Nephron (organoid): ENCODE measurements around the gene ANKRD9.
"Not testable (repeated sequence)": the region's sequence is repeated elsewhere in the genome, so short reads cannot be mapped to it uniquely, and the experiment has no call there.

Source experiments
- H3K27ac Mint-ChIP-seq, 3 experiments: 2 replicates each; pipeline ENCODE4 v1.8.0; 2020; ENCODE audit warnings: mixed read lengths in 3 of 3, mild to moderate bottlenecking in 2 of 3, moderate library complexity in 1 of 3
- H3K27me3 Mint-ChIP-seq: 2 replicates; pipeline ENCODE4 v1.8.0; 2021; ENCODE audit warnings: low read depth, mild to moderate bottlenecking, moderate library complexity, mixed read lengths
- H3K36me3 Mint-ChIP-seq: 2 replicates; pipeline ENCODE4 v1.8.0; 2020; ENCODE audit warnings: low read depth, mixed read lengths
- H3K4me1 Mint-ChIP-seq: 2 replicates; pipeline ENCODE4 v1.8.0; 2020; ENCODE audit warnings: mixed read lengths
- H3K4me3 Mint-ChIP-seq, 3 experiments: 2 replicates each; pipeline ENCODE4 v1.8.0; 2020; ENCODE audit warnings: mild to moderate bottlenecking in 3 of 3, mixed read lengths in 3 of 3, moderate library complexity in 2 of 3
- H3K9me3 Mint-ChIP-seq: 2 replicates; pipeline ENCODE4 v1.8.0; 2020; ENCODE audit warnings: mixed read lengths
- CTCF ChIP-seq, 3 experiments: fragments of 200-600 bp; sonication (generic); IDR thresholded peaks; one replicate each; pipeline ENCODE4 v1.5.0; 2021; ENCODE audit warnings: antibody characterized with exemption in 3 of 3; ENCODE audit not compliant: unreplicated experiment in 3 of 3

ANKRD9 gene

GRCh38 chr14:102554821-102555819, 45.5 kb upstream of the ANKRD9 start:
- TF ChIP-seq CTCF (IDR thresholded peaks at IDR 0.05; ENCODE audit: unreplicated experiment in 3 of 3): no peak

GRCh38 chr14:102551995-102552705, 42.6 kb upstream of the ANKRD9 start:
- Mint-ChIP-seq H3K4me3 (no peak overlapping the region), H3K9me3 (no peaks in the 10 kb centered on the region), H3K27me3 (peaks cover 6% of the 10 kb centered on the region), H3K27ac (peak overlapping the region; percentile 4 to 60 (median 47)), H3K4me1 (peaks cover 18% of the 10 kb centered on the region), H3K36me3 (no peaks in the 10 kb centered on the region)
- no peak for TF ChIP-seq CTCF (IDR thresholded peaks at IDR 0.05; ENCODE audit: unreplicated experiment in 3 of 3)

More at GRCh38 chr14:102554821-102555819, 45.5 kb upstream of the ANKRD9 start:
- Mint-ChIP-seq H3K4me1 (peaks cover 8% of the 10 kb centered on the region), H3K4me3 (peak overlapping the region; percentile 72 to 79 (median 77)), H3K27ac (no peak overlapping the region), H3K27me3 (no peaks in the 10 kb centered on the region), H3K36me3 (no peaks in the 10 kb centered on the region), H3K9me3 (no peaks in the 10 kb centered on the region)

GRCh38 chr14:102550927-102551401, 41.4 kb upstream of the ANKRD9 start:
- Mint-ChIP-seq H3K4me3 (peak overlapping the region in 1 of 3 experiments; percentile 25), H3K27me3 (peaks cover 12% of the 10 kb centered on the region), H3K27ac (peak overlapping the region in 1 of 3 experiments; percentile 72), H3K4me1 (peaks cover 19% of the 10 kb centered on the region)
- not testable (repeated sequence) for H3K36me3 Mint-ChIP-seq, H3K9me3 Mint-ChIP-seq

- Mint-ChIP-seq H3K27me3 (peaks cover 26% of the 10 kb centered on the region), H3K9me3 (no peaks in the 10 kb centered on the region), H3K4me1 (peaks cover 35% of the 10 kb centered on the region), H3K4me3 (peak overlapping the region in 1 of 3 experiments; percentile 13), H3K27ac (peak overlapping the region in 2 of 3 experiments; percentile 80 to 87), H3K36me3 (no peaks in the 10 kb centered on the region)
- TF ChIP-seq CTCF (IDR thresholded peaks at IDR 0.05; ENCODE audit: unreplicated experiment in 3 of 3): no peak
Measured at GRCh38 chr14:102548616-102549240, 39.2 kb upstream of the ANKRD9 start.

GRCh38 chr14:102545461-102546265, 36.1 kb upstream of the ANKRD9 start:
- TF ChIP-seq CTCF (IDR thresholded peaks at IDR 0.05; ENCODE audit: unreplicated experiment in 3 of 3): no peak
- H3K27ac Mint-ChIP-seq: peak overlapping the region; percentile 81 to 99 (median 97)
- H3K4me3 Mint-ChIP-seq: peak overlapping the region; percentile 42 to 62 (median 52)
- peaks cover 26% of the 10 kb centered on the region for H3K27me3 Mint-ChIP-seq
- no peaks in the 10 kb centered on the region for H3K36me3 Mint-ChIP-seq
- H3K4me1 Mint-ChIP-seq: peaks cover 33% of the 10 kb centered on the region
- no peaks in the 10 kb centered on the region for H3K9me3 Mint-ChIP-seq
